Upper lobe of right lung (tissue), 1 donor: Measurements from ENCODE around the gene MRPS14. TPM values are rescaled to one million over a fixed set of nuclear protein-coding genes. Genes with fewer than 3 reads are reported as not detected.
A peak's percentile ranks its signal among the peaks of the same experiment; 100 is the strongest.

Experiments
- ATAC-seq: fragments of 200-7000 bp; cut with Tn5 transposase; one replicate; pipeline ENCODE4 v1.9.1; 2020; ENCODE audit warnings: mild to moderate bottlenecking, moderate library complexity
- DNase-seq: peaks from one replicate; pipeline ENCODE4 v3.0.0-alpha.2; 2020
- H3K27ac ChIP-seq: fragments of 200-600 bp; one replicate; pipeline ENCODE4 v1.8.0; 2022
- H3K27me3 ChIP-seq: fragments of 200-600 bp; one replicate; pipeline ENCODE4 v1.8.0; 2022; ENCODE audit warnings: mild to moderate bottlenecking
- H3K36me3 ChIP-seq: fragments of 200-600 bp; one replicate; pipeline ENCODE4 v1.8.0; 2022
- H3K4me1 ChIP-seq: fragments of 200-600 bp; one replicate; pipeline ENCODE4 v1.8.0; 2022
- H3K4me3 ChIP-seq: fragments of 200-600 bp; one replicate; pipeline ENCODE4 v1.8.0; 2022; ENCODE audit warnings: mild to moderate bottlenecking
- H3K9me3 ChIP-seq: fragments of 200-600 bp; one replicate; pipeline ENCODE4 v1.8.0; 2022
- CTCF ChIP-seq: fragments of 200-600 bp; IDR thresholded peaks from one replicate; pipeline ENCODE4 v1.8.0; 2022; ENCODE audit warnings: antibody characterized with exemption
- intact Hi-C: fragments of 100-400 bp; cut with DNase I; formaldehyde crosslinking; loops from one replicate; pipeline ENCODE4 v1.11.0; 2022
- total RNA-seq: library from RNA; stranded (reverse); fragmentation: NEBNext Ultra II Directional; extraction: Animal tissue kit (Norgen Biotek cat#: 25700); gene quantifications from one replicate; pipeline ENCODE4 v1.2.1, GENCODE V29; 2021
- donor health status: DM: no; HTN: yes; CAD: no; lungs with severe emphysema.

Gene MRPS14
- total RNA-seq, 1 donor from 2014 or later, result 28.1 TPM

- Histone ChIP-seq H3K27ac (no peak overlapping the region), H3K27me3 (no peaks in the 10 kb centered on the region), H3K4me1 (peaks cover 51% of the 10 kb centered on the region), H3K9me3 (no peaks in the 10 kb centered on the region), H3K36me3 (peaks cover 4% of the 10 kb centered on the region), H3K4me3 (no peak overlapping the region)
- ATAC-seq (no peak), DNase-seq (no peak)
- intact Hi-C loops, result loop anchor here (10.0 kb wide), 1 partner anchor 195 kb away; no protein-coding TSS in a partner anchor
- no peak for TF ChIP-seq CTCF
These were observed 53.2 kb downstream of the MRPS14 start for GRCh38 chr1:174969977-174970376.

- ATAC-seq, result peak; percentile 34
- DNase-seq, result no peak
- Histone ChIP-seq H3K27me3 (no peaks in the 10 kb centered on the region), H3K9me3 (no peaks in the 10 kb centered on the region), H3K27ac (peak overlapping the region; percentile 84), H3K4me1 (peaks cover 61% of the 10 kb centered on the region), H3K36me3 (no peaks in the 10 kb centered on the region), H3K4me3 (no peak overlapping the region)
- TF ChIP-seq CTCF, result no peak
- intact Hi-C loops, result loop anchor here (10.0 kb wide), 1 partner anchor 194 kb away; no protein-coding TSS in a partner anchor
These were observed 54.4 kb downstream of the MRPS14 start for GRCh38 chr1:174968750-174969244.

- H3K27me3 ChIP-seq, result no peaks in the 10 kb centered on the region
- H3K36me3 ChIP-seq, result no peaks in the 10 kb centered on the region
- ATAC-seq, result no peak
- H3K4me1 ChIP-seq, result peaks cover 68% of the 10 kb centered on the region
- no peak overlapping the region for H3K4me3 ChIP-seq
- H3K27ac ChIP-seq, result peak overlapping the region; percentile 84
- H3K9me3 ChIP-seq, result no peaks in the 10 kb centered on the region
- DNase-seq, result no peak
- TF ChIP-seq CTCF, result no peak
- intact Hi-C loops, result loop anchor here (10.0 kb wide), 1 partner anchor 193 kb away; no protein-coding TSS in a partner anchor
These were observed 55.1 kb downstream of the MRPS14 start for GRCh38 chr1:174967845-174968705.

- H3K9me3 ChIP-seq, result no peaks in the 10 kb centered on the region
- ATAC-seq (peak; percentile 57), DNase-seq (no peak)
- peaks cover 60% of the 10 kb centered on the region for H3K4me1 ChIP-seq
- TF ChIP-seq CTCF, result no peak
- intact Hi-C loops, result loop anchor here (10.0 kb wide), 1 partner anchor 191 kb away; no protein-coding TSS in a partner anchor
- H3K27me3 ChIP-seq, result no peaks in the 10 kb centered on the region
- H3K27ac ChIP-seq, result peak overlapping the region; percentile 84
- no peaks in the 10 kb centered on the region for H3K36me3 ChIP-seq
- peak overlapping the region; percentile 9 for H3K4me3 ChIP-seq
These were observed 57.1 kb downstream of the MRPS14 start for GRCh38 chr1:174966008-174966572.

- no peak for DNase-seq
- Histone ChIP-seq H3K27me3 (no peaks in the 10 kb centered on the region), H3K4me3 (peak overlapping the region; percentile 9), H3K27ac (peak overlapping the region; percentile 84), H3K36me3 (no peaks in the 10 kb centered on the region), H3K9me3 (no peaks in the 10 kb centered on the region), H3K4me1 (peaks cover 60% of the 10 kb centered on the region)
- intact Hi-C loops, result loop anchor here (10.0 kb wide), 1 partner anchor 191 kb away; no protein-coding TSS in a partner anchor
- peak; percentile 59 for ATAC-seq
- TF ChIP-seq CTCF, result no peak
These were observed 57.7 kb downstream of the MRPS14 start for GRCh38 chr1:174965362-174966007.
